HG03342 (cell line): ENCODE results near the gene MAP2K5.

Experiments
- ATAC-seq: cut with Tn5 transposase; IDR thresholded peaks from one replicate; pipeline ENCODE4 v1.9.1; 2021; ENCODE audit warnings: mild to moderate bottlenecking, moderate library complexity; ENCODE audit not compliant: unreplicated experiment

Gene MAP2K5

GRCh38 chr15:67796196-67797127, 254.0 kb downstream of the MAP2K5 start:
- no peak for ATAC-seq

- no peak for ATAC-seq
These were observed 257.3 kb downstream of the MAP2K5 start for GRCh38 chr15:67799801-67800205.

GRCh38 chr15:67801142-67801541, 258.6 kb downstream of the MAP2K5 start:
- no peak for ATAC-seq

- no peak for ATAC-seq
These were observed 259.7 kb downstream of the MAP2K5 start for GRCh38 chr15:67801926-67802914.

- no peak for ATAC-seq
These were observed 260.8 kb downstream of the MAP2K5 start for GRCh38 chr15:67803299-67803698.

- ATAC-seq: no peak
These were observed 261.7 kb downstream of the MAP2K5 start for GRCh38 chr15:67803996-67804843.

- no peak for ATAC-seq
These were observed 262.6 kb downstream of the MAP2K5 start for GRCh38 chr15:67805008-67805665.

GRCh38 chr15:67805666-67806516, 263.4 kb downstream of the MAP2K5 start:
- no peak for ATAC-seq

GRCh38 chr15:67806536-67806935, 264.0 kb downstream of the MAP2K5 start:
- ATAC-seq: no peak

- ATAC-seq: no peak
These were observed 264.6 kb downstream of the MAP2K5 start for GRCh38 chr15:67807141-67807540.

- ATAC-seq: no peak
These were observed 265.3 kb downstream of the MAP2K5 start for GRCh38 chr15:67807836-67808235.

- no peak for ATAC-seq
These were observed 266.3 kb downstream of the MAP2K5 start for GRCh38 chr15:67808821-67809220.

GRCh38 chr15:67809441-67809840, 266.9 kb downstream of the MAP2K5 start:
- ATAC-seq: no peak

GRCh38 chr15:67809866-67810265, 267.4 kb downstream of the MAP2K5 start:
- ATAC-seq: no peak

- ATAC-seq: no peak
These were observed 269.7 kb downstream of the MAP2K5 start for GRCh38 chr15:67812241-67812644.

- no peak for ATAC-seq
These were observed 270.7 kb downstream of the MAP2K5 start for GRCh38 chr15:67813104-67813634.

- ATAC-seq: no peak
These were observed 272.6 kb downstream of the MAP2K5 start for GRCh38 chr15:67815036-67815592.

- ATAC-seq: no peak
These were observed 274.2 kb downstream of the MAP2K5 start for GRCh38 chr15:67816668-67817067.

GRCh38 chr15:67818464-67818863, 276.0 kb downstream of the MAP2K5 start:
- no peak for ATAC-seq
